HEK293 (cell line): ENCODE measurements around the gene CHN2.

Experiments
- HOXD13 ChIP-seq: sonication (generic); formaldehyde crosslinking; IDR thresholded peaks from 2 replicates; pipeline ENCODE4 v1.8.0; 2022; ENCODE audit warnings: missing genetic modification reagents, borderline replicate concordance
- ZBTB8A ChIP-seq: fragments of 450-650 bp; formaldehyde crosslinking; IDR thresholded peaks from 2 replicates; pipeline ENCODE4 v1.5.1; 2016; ENCODE audit warnings: missing biosample characterization, missing genetic modification characterization
- ZFHX2 ChIP-seq: fragments of 450-650 bp; formaldehyde crosslinking; conservative IDR thresholded peaks from 2 replicates; pipeline ENCODE4 v1.5.1; 2016; ENCODE audit warnings: missing biosample characterization, missing genetic modification characterization
- ZNF114 ChIP-seq: fragments of 450-650 bp; formaldehyde crosslinking; IDR thresholded peaks from 2 replicates; pipeline ENCODE4 v1.5.0; 2017; ENCODE audit warnings: missing biosample characterization, missing genetic modification characterization
- ZNF132 ChIP-seq: fragments of 450-650 bp; formaldehyde crosslinking; IDR thresholded peaks from 2 replicates; pipeline ENCODE4 v1.5.1; 2017; ENCODE audit warnings: missing biosample characterization, missing genetic modification characterization, borderline replicate concordance
- ZNF133 ChIP-seq: fragments of 450-650 bp; formaldehyde crosslinking; IDR thresholded peaks from 2 replicates; pipeline ENCODE4 v1.5.1; 2016; ENCODE audit warnings: missing biosample characterization, missing genetic modification characterization
- ZNF140 ChIP-seq: fragments of 450-650 bp; formaldehyde crosslinking; IDR thresholded peaks from 2 replicates; pipeline ENCODE4 v1.5.1; 2016; ENCODE audit warnings: missing biosample characterization, missing genetic modification characterization
- ZNF24 ChIP-seq: fragments of 450-650 bp; formaldehyde crosslinking; IDR thresholded peaks from 2 replicates; pipeline ENCODE4 v1.5.1; 2016; ENCODE audit warnings: missing biosample characterization, missing genetic modification characterization
- ZNF248 ChIP-seq: fragments of 450-650 bp; formaldehyde crosslinking; IDR thresholded peaks from 2 replicates; pipeline ENCODE4 v1.5.1; 2017; ENCODE audit warnings: missing biosample characterization, missing genetic modification characterization
- ZNF335 ChIP-seq: fragments of 450-650 bp; formaldehyde crosslinking; conservative IDR thresholded peaks from 2 replicates; pipeline ENCODE4 v1.5.1; 2016; ENCODE audit warnings: missing biosample characterization, missing genetic modification characterization
- ZNF354C ChIP-seq: fragments of 450-650 bp; formaldehyde crosslinking; IDR thresholded peaks from 2 replicates; pipeline ENCODE4 v1.5.1; 2016; ENCODE audit warnings: missing biosample characterization, missing genetic modification characterization, low read depth, borderline replicate concordance
- ZNF391 ChIP-seq: fragments of 450-650 bp; formaldehyde crosslinking; IDR thresholded peaks from 2 replicates; pipeline ENCODE4 v1.5.1; 2016; ENCODE audit warnings: low read depth, missing biosample characterization, missing genetic modification characterization, borderline replicate concordance
- ZNF529 ChIP-seq: fragments of 450-650 bp; formaldehyde crosslinking; IDR thresholded peaks from 2 replicates; pipeline ENCODE4 v1.5.1; 2017; ENCODE audit warnings: missing genetic modification characterization, missing biosample characterization; ENCODE audit not compliant: insufficient replicate concordance
- ZNF549 ChIP-seq: fragments of 450-650 bp; IDR thresholded peaks from 2 replicates; pipeline ENCODE4 v1.5.1; 2018; ENCODE audit warnings: missing biosample characterization, missing genetic modification characterization, mild to moderate bottlenecking, inconsistent platforms, moderate library complexity
- ZNF596 ChIP-seq: fragments of 450-650 bp; IDR thresholded peaks from 2 replicates; pipeline ENCODE4 v1.5.0; 2018; ENCODE audit warnings: missing biosample characterization, mild to moderate bottlenecking, missing genetic modification characterization, moderate library complexity
- ZNF600 ChIP-seq: fragments of 450-650 bp; formaldehyde crosslinking; IDR thresholded peaks from 2 replicates; pipeline ENCODE4 v1.5.1; 2016; ENCODE audit warnings: missing biosample characterization, missing genetic modification characterization
- ZNF610 ChIP-seq: fragments of 450-650 bp; formaldehyde crosslinking; IDR thresholded peaks from 2 replicates; pipeline ENCODE4 v1.5.1; 2016; ENCODE audit warnings: missing biosample characterization, missing genetic modification characterization, borderline replicate concordance
- ZNF677 ChIP-seq: fragments of 450-650 bp; IDR thresholded peaks from 2 replicates; pipeline ENCODE4 v1.5.0; 2018; ENCODE audit warnings: missing biosample characterization, mild to moderate bottlenecking, missing genetic modification characterization, moderate library complexity
- ZNF76 ChIP-seq: fragments of 450-650 bp; formaldehyde crosslinking; IDR thresholded peaks from 2 replicates; pipeline ENCODE4; 2016; ENCODE audit warnings: low read depth, missing biosample characterization, missing genetic modification characterization, borderline replicate concordance
- ZNF776 ChIP-seq: fragments of 450-650 bp; formaldehyde crosslinking; IDR thresholded peaks from 2 replicates; pipeline ENCODE4 v1.5.0; 2017; ENCODE audit warnings: missing biosample characterization, missing genetic modification characterization, borderline replicate concordance
- TF ChIP-seq, protein P1 (sequence below): fragments of 450-650 bp; formaldehyde crosslinking; IDR thresholded peaks from 2 replicates; pipeline ENCODE4 v1.5.1; 2016; ENCODE audit warnings: missing biosample characterization, missing genetic modification characterization
- TF ChIP-seq, protein P2 (sequence below): fragments of 450-650 bp; formaldehyde crosslinking; conservative IDR thresholded peaks from 2 replicates; pipeline ENCODE4 v1.5.1; 2016; ENCODE audit warnings: low read depth, missing biosample characterization, missing genetic modification characterization
- TF ChIP-seq, protein P3 (sequence below): fragments of 450-650 bp; formaldehyde crosslinking; IDR thresholded peaks from 2 replicates; pipeline ENCODE4 v1.5.1; 2016; ENCODE audit warnings: missing biosample characterization, missing genetic modification characterization
- TF ChIP-seq, protein P4 (sequence below): IDR thresholded peaks from 2 replicates; pipeline ENCODE4 v1.6.1; 2011; ENCODE audit warnings: mild to moderate bottlenecking, low read depth, low read length, borderline replicate concordance
- TF ChIP-seq, protein P5 (sequence below): fragments of 450-650 bp; formaldehyde crosslinking; IDR thresholded peaks from 2 replicates; pipeline ENCODE4 v1.5.1; 2016; ENCODE audit warnings: missing biosample characterization, missing genetic modification characterization
- TF ChIP-seq, protein P6 (sequence below): fragments of 450-650 bp; formaldehyde crosslinking; IDR thresholded peaks from 2 replicates; pipeline ENCODE4 v1.5.1; 2016; ENCODE audit warnings: missing biosample characterization, missing genetic modification characterization

CHN2 gene

DNA sequence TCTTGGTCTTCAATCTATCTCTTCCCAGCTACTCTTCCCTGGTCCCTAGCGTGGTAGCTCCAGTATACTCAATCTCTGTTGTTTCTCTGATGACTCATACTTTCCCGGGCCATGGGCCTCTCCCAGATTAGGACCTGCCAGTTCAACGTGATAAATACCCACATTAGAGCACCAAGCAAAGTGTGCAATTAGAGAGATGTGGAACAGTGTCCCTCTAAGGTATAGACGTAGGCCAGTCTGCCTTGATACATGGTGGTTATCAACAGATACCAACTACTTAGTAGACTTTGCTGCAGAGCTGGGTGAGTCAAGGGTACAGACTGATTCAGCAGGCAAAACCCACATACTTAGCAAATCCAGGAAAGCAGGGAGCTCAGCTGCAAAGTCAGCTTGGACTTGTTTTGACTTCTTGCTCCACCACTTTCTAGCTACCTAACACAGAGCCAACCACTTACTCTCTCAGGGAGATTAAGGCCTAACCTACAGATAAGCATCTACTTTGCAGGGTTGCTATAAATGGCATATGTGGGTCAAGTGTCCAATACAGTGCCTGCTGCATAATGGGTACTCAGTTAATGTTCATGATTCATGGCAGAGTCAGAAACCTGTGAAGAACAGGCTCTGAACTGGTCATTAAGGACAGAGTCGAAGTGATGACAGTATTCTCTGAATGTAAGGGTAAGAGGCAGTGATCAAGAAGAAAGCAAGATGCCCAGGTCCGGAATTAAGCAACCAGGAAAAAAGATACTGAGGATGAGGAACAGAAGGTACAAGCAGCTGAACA lies 176.1 kb downstream of the CHN2 start (continued):
- TF ChIP-seq, protein P1, sequence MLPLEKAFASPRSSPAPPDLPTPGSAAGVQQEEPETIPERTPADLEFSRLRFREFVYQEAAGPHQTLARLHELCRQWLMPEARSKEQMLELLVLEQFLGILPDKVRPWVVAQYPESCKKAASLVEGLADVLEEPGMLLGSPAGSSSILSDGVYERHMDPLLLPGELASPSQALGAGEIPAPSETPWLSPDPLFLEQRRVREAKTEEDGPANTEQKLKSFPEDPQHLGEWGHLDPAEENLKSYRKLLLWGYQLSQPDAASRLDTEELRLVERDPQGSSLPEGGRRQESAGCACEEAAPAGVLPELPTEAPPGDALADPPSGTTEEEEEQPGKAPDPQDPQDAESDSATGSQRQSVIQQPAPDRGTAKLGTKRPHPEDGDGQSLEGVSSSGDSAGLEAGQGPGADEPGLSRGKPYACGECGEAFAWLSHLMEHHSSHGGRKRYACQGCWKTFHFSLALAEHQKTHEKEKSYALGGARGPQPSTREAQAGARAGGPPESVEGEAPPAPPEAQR (tag by site-specific recombination) = no peak
- TF ChIP-seq ZNF132 (tag by site-specific recombination) (no peak), ZNF140 (tag by site-specific recombination) (no peak), HOXD13 (no peak), ZNF596 (peak; percentile 81), ZNF335 (tag by site-specific recombination) (peak; percentile 56), ZNF529 (tag by site-specific recombination) (no peak), ZFHX2 (tag by site-specific recombination) (no peak), ZBTB8A (tag by site-specific recombination) (no peak), ZNF549 (no peak), ZNF610 (tag by site-specific recombination) (no peak), ZNF776 (tag by site-specific recombination) (no peak), ZNF114 (tag by site-specific recombination) (no peak), ZNF677 (tag by site-specific recombination) (peak; percentile 86), ZNF76 (tag by site-specific recombination) (no peak), ZNF248 (tag by site-specific recombination) (no peak), ZNF24 (tag by site-specific recombination) (0 out of 2 replicates have a peak, but pooled peaks have one; percentile 48), ZNF354C (no peak), ZNF600 (tag by site-specific recombination) (peak; percentile 82), ZNF391 (no peak), ZNF133 (no peak)
- TF ChIP-seq, protein P2, sequence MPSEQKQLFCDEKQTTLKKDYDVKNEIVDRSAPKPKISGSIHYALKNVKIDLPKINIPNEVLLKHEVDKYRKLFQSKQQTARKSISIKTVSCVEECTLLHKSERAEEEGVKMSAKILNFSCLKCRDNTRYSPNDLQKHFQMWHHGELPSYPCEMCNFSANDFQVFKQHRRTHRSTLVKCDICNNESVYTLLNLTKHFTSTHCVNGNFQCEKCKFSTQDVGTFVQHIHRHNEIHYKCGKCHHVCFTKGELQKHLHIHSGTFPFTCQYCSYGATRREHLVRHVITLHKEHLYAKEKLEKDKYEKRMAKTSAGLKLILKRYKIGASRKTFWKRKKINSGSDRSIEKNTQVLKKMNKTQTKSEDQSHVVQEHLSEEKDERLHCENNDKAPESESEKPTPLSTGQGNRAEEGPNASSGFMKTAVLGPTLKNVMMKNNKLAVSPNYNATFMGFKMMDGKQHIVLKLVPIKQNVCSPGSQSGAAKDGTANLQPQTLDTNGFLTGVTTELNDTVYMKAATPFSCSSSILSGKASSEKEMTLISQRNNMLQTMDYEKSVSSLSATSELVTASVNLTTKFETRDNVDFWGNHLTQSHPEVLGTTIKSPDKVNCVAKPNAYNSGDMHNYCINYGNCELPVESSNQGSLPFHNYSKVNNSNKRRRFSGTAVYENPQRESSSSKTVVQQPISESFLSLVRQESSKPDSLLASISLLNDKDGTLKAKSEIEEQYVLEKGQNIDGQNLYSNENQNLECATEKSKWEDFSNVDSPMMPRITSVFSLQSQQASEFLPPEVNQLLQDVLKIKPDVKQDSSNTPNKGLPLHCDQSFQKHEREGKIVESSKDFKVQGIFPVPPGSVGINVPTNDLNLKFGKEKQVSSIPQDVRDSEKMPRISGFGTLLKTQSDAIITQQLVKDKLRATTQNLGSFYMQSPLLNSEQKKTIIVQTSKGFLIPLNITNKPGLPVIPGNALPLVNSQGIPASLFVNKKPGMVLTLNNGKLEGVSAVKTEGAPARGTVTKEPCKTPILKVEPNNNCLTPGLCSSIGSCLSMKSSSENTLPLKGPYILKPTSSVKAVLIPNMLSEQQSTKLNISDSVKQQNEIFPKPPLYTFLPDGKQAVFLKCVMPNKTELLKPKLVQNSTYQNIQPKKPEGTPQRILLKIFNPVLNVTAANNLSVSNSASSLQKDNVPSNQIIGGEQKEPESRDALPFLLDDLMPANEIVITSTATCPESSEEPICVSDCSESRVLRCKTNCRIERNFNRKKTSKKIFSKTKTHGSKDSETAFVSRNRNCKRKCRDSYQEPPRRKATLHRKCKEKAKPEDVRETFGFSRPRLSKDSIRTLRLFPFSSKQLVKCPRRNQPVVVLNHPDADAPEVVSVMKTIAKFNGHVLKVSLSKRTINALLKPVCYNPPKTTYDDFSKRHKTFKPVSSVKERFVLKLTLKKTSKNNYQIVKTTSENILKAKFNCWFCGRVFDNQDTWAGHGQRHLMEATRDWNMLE = no peak
- TF ChIP-seq, protein P3, sequence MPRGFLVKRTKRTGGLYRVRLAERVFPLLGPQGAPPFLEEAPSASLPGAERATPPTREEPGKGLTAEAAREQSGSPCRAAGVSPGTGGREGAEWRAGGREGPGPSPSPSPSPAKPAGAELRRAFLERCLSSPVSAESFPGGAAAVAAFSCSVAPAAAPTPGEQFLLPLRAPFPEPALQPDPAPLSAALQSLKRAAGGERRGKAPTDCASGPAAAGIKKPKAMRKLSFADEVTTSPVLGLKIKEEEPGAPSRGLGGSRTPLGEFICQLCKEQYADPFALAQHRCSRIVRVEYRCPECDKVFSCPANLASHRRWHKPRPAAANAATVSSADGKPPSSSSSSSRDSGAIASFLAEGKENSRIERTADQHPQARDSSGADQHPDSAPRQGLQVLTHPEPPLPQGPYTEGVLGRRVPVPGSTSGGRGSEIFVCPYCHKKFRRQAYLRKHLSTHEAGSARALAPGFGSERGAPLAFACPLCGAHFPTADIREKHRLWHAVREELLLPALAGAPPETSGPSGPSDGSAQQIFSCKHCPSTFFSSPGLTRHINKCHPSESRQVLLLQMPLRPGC (tag by site-specific recombination) = no peak
- TF ChIP-seq, protein P4, sequence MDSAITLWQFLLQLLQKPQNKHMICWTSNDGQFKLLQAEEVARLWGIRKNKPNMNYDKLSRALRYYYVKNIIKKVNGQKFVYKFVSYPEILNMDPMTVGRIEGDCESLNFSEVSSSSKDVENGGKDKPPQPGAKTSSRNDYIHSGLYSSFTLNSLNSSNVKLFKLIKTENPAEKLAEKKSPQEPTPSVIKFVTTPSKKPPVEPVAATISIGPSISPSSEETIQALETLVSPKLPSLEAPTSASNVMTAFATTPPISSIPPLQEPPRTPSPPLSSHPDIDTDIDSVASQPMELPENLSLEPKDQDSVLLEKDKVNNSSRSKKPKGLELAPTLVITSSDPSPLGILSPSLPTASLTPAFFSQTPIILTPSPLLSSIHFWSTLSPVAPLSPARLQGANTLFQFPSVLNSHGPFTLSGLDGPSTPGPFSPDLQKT = no peak
- TF ChIP-seq, protein P5, sequence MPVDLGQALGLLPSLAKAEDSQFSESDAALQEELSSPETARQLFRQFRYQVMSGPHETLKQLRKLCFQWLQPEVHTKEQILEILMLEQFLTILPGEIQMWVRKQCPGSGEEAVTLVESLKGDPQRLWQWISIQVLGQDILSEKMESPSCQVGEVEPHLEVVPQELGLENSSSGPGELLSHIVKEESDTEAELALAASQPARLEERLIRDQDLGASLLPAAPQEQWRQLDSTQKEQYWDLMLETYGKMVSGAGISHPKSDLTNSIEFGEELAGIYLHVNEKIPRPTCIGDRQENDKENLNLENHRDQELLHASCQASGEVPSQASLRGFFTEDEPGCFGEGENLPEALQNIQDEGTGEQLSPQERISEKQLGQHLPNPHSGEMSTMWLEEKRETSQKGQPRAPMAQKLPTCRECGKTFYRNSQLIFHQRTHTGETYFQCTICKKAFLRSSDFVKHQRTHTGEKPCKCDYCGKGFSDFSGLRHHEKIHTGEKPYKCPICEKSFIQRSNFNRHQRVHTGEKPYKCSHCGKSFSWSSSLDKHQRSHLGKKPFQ (tag by site-specific recombination) = no peak
- TF ChIP-seq, protein P6, sequence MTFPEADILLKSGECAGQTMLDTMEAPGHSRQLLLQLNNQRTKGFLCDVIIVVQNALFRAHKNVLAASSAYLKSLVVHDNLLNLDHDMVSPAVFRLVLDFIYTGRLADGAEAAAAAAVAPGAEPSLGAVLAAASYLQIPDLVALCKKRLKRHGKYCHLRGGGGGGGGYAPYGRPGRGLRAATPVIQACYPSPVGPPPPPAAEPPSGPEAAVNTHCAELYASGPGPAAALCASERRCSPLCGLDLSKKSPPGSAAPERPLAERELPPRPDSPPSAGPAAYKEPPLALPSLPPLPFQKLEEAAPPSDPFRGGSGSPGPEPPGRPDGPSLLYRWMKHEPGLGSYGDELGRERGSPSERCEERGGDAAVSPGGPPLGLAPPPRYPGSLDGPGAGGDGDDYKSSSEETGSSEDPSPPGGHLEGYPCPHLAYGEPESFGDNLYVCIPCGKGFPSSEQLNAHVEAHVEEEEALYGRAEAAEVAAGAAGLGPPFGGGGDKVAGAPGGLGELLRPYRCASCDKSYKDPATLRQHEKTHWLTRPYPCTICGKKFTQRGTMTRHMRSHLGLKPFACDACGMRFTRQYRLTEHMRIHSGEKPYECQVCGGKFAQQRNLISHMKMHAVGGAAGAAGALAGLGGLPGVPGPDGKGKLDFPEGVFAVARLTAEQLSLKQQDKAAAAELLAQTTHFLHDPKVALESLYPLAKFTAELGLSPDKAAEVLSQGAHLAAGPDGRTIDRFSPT (tag by site-specific recombination) = no peak
